HG03460 (cell line): ENCODE data around the gene ANKRD65.
A peak's percentile ranks its signal among the peaks of the same experiment; 100 is the strongest.
"Not testable (repeated sequence)": the region's sequence is repeated elsewhere in the genome, so short reads cannot be mapped to it uniquely, and the experiment has no call there.

Experiments
- ATAC-seq: cut with Tn5 transposase; IDR thresholded peaks from one replicate; pipeline ENCODE4 v1.9.1; 2021; ENCODE audit not compliant: unreplicated experiment

ANKRD65 gene

DNA sequence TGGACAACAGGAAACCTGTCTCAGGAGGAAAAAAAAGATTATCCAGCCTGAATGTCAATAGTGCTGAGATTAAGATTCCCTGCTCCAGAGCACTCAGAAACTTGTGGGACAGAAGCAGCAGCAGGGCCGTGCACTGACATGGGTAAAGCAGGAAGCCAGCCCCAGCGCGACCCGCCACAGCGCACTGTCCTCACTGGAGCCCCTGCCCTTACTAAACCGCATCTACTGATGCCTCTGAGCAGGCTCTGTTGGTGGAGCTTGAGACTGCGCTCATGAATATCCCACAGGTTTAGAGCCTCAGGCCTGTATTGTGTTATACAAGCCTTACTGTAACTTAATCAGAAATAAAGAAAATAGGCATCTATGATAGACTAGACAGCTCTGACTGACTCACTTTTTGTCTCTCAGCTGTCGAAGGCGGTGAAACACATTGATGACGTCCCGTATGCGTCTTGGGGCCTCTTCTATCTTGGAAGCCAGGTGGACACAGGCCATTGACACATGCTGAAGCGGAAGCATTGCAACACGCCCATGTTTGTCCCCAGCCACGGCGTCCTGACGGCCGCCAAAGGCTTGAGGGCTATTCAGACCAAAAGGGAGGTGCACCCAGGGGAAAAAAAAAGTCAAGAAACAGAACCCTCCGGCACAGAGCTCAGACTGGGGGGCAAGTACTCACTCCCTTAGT lies 23.1 kb downstream of the ANKRD65 start:
- ATAC-seq, result no peak

DNA sequence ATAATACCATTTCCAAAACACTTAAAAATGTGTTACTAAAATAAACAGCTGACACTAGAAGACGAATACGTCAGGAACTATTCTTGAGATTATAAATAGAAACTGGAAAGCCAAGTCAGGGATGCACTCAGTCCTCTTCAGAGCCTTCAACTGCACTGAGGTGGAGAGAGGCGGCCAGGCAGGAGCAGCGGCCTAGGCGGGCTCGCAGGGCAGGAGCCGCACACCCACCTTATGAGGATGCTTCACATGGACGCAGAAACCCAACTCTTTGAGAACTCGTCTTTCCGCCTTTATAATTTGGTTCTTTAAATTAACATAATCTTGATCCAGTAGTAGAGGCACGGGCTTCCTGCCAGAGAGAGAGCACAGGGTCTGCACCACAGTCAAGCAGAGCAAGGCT lies 25.9 kb downstream of the ANKRD65 start:
- no peak for ATAC-seq

DNA sequence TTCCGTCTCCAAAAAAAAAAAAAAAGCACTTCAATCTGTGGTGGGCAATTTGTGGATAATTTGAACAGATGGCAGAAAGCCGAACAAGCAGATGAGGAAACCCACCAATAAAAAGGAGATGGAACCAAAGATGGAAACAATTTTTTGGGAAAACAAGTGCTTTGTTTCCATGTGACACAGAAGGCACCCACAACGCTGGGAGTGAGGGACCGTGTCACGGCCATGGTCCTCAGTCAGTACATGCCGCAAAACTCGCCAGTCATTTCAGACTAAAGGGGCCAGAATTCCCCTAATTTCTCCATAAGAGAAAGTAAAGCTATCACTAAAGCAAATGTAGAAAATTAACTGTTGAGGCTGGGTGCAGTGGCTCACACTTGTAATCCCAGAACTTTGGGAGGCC lies 27.0 kb downstream of the ANKRD65 start:
- no peak for ATAC-seq

DNA sequence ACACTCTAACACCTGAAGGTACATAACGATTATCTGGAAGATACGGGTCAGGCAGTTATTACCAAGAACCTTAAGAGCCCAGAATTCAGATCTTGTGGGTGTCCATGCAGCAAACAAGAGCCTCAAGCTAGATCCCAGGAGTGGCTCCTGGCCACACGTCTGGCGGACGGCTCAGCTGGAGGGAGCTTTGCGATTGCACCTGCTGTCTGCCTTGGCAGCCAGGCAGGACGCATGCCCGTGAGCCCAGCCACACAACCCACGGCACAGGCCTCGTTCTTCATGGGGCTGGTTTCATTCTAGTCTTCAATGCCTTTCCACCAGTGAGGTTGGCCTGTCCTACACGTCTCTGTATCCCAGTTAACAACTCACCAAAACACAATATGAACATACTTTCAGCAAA lies 27.6 kb downstream of the ANKRD65 start:
- no peak for ATAC-seq

DNA sequence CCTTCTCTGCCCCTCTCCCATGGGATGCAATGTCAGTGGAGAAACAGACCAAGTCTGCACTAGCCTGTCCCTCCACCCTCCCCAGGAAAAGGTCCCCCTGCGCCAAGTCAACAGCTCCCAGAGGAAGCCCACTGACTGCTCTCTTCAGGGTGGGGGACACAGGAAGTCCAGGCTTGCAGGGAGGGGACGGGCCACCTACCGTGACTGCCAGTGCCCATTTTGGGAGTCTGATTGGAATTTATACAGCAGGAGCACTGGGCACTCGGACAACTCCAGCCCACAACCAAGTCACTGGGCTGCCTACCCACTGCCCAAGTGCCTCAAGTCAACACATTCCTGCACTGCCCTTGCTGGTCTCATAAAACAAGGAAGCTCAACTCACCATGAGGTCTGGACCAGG lies 28.1 kb downstream of the ANKRD65 start:
- no peak for ATAC-seq

DNA sequence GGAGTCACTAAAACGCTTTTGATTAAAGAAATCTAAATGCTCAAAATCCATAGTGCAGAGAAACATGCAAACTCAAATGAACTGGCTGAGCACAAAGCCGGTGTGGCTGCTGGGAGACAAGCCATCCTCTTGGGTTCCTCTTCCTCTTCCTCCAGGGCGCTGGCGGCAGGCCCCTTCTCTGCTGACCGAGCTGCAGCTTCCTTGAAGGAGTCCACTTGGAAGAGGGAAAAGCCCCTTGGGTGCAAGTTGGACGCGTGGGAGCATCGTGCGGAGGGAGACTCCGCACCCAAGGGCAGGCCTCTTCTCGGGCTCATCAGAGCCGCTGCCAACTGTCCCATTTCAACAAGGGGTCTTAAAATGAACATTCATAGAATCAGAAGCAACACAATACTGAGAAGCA lies 29.9 kb downstream of the ANKRD65 start:
- no peak for ATAC-seq

DNA sequence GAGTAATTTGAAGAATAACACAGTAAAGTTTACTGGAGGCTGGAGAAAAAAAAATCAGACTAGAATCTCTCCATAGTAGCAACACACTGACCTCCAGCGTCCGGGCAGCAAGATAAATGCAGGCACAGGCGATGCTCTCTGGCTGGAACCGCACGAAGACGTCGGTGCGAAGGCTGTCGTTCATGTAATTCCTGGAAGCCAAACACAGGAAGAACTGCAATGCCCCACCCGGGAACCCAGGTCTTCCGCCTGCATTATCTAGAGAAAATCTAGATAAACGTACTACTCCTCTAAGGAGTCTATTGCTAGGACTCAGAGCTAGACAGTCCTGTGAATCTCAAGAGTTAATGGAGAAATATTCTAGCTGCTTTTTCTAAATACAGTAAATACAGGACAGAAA lies 30.4 kb downstream of the ANKRD65 start:
- no peak for ATAC-seq

DNA sequence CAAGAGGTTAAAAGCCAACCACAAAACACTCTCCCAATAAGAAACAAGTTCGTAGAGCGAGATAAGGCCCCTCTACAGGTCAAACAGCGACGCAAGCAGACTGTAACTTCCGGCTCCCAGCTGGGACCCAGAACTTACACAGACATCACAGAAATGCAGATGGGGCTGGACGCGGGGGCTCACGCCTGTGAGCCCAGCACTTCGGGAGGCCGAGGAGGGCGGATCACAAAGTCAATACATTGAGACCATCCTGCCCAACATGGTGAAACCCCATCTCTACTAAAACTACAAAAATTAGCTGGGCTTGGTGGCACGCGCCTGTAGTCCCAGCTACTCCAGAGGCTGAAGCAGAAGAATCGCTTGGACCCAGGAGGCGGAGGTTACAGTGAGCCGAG lies 33.0 kb downstream of the ANKRD65 start:
- no peak for ATAC-seq

DNA sequence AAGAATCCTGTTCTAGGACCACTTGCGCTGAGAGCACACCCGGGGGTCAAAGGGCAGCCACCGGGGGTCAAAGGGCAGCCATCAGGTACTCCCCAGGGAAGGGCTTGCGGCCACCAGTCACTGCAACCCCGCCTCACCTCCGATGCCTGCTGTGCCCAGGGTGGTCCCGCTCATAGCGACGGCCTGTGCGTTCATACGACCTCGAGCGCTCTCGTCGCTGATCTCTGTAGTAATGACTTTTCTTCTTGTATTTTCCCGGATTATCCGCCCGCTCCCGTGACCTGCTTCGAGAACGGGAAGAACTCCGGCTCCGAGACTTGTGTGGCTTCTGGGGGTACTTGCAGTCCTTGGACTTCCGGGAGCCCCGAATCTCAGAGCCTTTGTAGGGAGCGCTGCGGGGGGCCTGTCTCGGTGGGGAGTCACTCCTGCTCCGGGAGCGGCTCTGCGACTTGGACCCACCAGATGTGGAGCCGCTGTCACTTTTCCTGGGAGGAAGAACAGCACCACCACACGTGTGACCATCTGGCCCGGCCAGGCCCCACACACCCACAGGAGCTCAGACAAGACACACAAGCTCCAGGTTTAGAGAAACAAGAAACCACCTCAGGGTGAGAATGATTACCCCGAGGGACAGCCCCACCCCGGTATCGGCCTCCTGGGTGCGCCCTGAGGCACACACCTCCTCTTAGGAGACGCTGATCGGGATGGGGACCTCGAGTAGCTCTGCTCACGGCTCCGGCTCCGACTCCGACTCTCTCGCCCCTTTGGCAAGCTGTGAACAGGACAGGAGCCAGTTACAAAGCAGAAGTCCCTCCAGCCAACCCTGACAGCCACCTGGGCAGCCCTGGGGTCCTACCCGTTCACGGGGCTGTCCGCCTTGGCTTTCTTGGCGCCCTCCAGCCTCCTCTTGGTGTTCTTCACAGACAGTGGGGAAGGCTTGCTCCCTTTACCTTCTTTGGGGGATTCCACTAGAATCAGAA lies 33.7 kb downstream of the ANKRD65 start:
- no peak for ATAC-seq

DNA sequence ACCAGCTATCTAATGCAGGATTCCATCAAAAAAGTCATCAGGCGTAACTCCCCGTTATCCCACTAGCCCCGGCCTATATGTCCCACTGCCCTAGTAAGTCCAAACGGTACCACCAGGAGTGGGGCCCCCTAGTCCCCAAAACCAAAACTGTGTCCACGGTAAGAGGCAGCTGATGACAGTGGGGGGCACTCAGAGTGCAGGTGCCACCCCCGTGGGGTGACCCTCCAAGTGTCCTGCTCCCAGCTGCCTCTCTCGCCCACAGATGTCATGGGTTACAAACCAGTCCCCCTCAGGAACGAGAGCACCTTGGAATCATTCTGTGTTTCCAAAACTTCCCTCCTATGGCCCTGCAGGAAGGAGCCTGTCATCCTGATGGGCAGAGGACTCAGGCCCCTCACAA lies 35.1 kb downstream of the ANKRD65 start:
- ATAC-seq, result no peak

DNA sequence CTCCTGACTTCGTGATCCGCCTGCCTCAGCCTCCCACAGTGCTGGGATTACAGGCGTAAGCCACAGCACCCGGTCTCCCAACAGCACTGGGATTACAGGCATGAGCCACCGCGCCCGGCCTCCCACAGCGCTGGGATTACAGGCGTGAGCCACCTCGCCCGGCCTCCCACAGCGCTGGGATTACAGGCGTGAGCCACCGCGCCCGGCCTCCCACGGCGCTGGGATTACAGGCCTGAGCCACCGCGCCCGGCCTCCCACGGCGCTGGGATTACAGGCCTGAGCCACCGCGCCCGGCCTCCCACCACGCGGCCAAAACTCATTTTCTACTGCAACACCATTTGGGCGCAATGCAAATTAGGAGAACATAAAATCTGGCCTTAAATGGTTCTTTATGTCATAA lies 35.7 kb downstream of the ANKRD65 start:
- ATAC-seq, result not testable (repeated sequence)

DNA sequence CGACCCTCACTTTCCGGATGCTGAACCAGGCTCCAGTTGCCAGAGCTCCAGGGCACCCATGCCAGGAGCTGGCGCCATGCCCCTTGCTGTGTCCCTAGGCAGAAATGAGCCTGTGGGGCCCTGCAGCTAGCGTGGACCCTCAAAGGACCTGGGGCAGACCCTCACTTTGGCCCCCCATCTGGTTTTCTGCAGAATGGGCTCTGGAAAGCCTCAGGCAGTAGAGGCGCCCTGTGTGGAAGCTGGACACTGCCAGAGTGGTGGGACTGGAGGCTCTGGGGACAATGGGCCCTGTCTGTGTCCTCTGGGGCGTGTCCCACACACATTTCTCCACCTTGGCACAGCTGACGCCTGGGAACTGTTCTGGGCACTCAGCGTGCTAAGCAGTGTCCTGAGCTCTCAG lies 39.8 kb downstream of the ANKRD65 start:
- ATAC-seq, result no peak

DNA sequence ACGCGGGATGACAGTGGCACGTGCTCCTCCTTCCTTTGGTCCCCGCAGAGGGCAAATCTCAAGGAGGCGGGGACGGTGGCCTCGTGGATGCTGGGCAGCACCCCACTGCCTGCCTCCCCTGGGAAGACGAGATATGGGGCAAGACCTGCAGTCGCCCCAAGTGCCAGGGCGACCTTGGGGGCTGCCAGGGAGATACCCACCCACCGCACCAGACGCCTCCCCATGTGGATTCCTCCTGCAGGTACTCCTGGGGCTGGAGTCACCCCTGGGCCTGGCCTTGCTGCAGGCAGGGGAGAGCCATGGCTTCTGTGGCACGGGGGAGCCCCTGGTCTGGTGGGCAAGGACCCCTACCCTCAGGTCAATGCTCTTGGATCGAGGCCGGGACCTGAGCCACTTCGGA lies 40.2 kb downstream of the ANKRD65 start:
- ATAC-seq, result no peak

DNA sequence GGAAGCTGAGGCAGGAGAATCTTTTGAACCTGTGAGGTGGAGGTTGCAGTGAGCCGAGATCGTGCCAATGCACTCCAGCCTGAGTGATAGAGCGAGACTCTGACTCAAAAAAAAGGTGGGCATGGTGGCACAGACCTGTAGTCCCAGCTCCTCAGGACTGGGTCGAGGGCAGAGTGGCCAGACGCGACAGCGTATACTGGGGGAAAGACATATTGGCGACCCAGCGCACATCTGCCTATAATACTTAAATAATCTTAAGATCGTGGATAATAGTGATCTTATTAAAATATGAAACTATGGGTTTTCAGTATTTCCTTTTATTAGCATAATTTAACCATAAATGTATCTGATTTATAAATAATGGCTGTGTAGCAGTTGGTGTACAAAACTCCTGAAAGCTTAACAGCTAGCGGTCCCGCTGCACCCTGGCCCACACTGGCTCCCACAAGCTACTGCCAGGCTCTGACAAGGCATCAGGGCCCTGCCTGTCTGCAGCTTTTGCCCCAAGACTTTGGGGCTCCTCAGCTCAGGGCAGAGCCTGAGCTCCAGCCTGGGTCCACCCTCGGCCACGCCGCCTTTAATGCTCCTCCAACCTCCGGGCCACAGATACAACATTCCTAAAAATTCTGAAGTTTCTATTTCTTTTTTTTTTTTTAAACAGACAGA lies 43.4 kb downstream of the ANKRD65 start:
- ATAC-seq, result no peak

DNA sequence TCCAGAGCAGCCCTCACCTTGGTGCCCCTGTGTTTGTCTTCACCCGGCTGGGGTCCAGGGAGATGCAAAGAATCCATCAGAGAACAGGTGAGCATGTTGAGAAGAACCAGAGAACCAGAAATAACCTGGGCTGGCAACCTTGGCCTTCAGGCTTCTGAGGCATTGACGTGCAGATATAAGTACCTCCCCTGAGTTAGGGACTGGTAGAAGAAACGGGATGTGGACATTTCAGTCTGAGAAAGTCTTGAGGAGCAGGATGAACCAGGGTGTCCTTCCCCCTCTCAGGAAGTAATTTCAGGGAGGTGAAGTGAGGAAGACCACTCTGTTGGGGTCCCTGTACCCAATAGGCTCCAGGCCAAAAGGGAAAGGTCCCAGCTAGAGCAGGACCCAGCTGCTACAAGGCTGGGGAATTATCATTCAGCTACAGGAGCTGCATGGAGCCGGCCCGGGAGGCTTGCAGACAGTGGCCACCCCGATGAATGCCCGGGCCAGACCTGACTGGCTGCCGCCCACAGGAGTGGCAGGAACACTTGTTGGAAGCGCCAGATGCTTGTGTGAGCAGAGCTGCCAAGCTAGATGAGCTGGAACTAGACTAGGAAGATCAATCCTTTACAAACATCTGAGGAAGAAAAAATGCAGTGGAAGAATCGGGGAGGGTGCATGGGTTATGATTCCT lies 44.4 kb downstream of the ANKRD65 start:
- no peak for ATAC-seq

DNA sequence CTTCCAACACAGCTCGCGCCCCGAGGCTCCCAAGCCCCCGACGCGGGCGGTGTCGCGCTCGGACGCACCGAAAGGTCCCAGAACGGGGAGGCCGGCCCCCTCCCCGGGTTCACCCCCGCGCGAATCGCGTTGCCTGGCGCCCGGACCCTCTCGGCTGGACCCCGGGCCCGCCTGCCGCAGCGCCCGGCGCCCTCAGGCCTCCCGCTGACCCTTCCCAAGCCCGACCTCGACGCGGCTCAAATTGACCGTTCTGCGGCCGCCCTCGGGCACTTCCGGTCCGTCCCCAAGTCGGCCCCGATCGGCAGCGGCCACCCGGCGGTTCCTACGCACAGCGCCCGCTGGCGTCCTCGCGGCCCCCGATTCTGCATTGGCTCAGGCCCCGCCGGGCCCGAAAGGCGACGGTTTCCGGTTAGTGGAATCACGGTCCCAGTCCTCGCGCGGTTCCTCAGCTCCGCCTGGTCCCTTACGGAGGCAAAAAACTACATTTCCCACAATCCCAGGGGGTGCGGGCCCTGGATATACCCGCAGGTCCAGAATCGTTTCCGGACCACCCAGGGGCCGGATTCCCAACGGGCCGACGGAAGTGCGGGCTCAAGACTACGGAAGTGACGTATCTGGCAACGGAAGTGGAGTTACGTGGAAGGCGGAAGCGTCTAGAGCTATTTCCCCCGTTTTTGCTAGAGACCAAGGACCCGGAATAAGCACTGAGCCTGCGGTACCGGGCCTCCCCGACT lies 46.0 kb downstream of the ANKRD65 start, which contains the start of gene AURKAIP1:
TSS of gene AURKAIP1 (minus strand) at position 279 of the 734 bp plus-strand sequence. CDS start 451 bp downstream, outside the sequence.
- ATAC-seq, result peak; percentile 84

DNA sequence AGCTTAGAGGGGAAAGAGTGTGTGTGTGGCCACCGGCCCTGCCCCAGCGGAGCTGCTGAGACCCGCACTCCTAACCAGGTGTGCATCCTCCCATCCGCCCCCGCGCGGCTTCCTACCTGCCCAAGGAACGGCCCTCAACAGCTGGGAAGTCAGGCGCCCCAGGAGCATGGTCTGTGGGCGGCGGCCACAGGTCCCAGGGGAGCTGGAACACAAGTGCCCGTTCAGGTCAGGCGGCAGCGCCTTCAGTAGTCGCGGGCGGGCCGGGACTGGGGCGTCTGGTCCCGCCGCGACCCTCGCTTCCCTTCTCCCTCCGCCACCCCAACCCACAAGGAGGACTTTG lies 46.5 kb downstream of the ANKRD65 start:
- ATAC-seq, result peak; percentile 4

DNA sequence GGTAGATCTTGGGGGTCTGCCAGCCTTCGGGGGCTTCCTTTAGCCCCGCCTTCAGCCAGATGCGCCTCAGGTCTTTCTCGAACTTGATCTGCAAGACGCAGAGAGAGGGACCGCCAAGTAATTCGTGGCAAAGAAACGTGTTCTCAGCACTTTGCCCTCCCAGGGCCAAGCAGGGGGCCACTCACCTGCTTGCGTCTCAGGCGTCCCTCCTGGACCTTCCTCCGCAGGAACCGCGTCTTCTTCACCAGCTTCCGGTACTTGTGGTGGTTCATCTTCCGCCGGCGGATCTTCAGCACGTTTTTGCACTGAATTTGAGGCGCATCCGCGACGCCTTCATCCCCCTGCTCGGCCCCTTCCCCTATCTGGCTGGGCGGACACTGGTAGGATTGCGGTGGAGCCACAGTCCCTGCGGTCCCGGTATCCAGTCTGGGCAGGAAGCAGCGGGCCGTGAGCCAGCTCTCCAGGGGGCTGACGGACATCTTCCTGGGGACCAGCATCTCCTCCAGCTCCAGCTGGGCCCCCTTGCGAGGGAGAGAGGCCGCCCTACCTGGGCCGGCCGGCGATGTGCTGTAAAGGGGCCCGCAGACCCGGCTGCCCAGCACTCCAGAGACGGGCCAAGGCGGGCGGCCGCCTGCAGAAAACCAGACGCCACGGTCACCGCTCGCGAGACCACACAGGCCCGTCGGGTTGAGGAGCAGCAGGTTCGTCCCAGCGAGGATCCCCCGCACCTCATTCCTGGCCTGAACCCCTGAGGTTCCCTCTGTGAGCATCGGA lies 47.1 kb downstream of the ANKRD65 start:
- ATAC-seq, result no peak

DNA sequence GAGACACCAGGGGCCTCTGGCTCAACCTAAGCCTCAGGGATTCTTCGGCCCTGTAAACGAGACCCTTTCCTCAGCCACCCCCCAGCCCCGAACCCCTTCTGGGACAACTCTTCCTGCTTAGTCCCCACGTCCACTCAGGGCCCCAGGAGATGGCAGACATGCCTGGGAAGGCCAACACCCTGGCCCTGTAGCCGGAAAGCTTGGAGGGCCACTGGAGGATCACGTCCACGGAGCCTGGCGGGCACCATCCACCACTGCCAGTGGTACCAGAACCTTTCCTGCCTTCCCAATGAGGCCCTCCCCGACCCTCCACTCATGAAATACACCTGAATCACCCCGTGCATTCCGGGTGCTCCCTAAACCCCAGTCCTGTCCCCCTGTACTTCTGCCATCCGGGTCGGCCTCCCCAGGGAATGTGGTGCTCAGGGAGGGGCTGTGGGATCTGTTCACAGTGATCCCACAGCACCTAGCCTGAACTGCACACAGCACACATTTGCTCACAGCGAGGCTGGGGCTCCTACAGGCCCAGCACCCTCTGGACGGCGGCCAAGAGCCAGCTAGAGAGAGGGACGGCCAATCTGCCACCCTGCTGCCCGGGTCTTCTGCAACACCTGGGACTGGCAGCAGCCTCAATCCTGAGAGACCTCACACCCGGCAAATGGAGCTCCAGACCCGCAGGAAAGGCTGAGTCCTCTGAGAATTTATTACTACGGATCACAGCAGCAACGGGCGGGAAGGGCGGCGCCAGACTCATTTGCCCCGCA lies 47.8 kb downstream of the ANKRD65 start:
- ATAC-seq, result no peak
